Mesodermal cell (in vitro differentiated cells): ENCODE results near the gene PURA.
A peak's percentile ranks its signal among the peaks of the same experiment; 100 is the strongest.

Experiments
- H3K27ac ChIP-seq: 2 replicates; pipeline ENCODE4 v1.7.0; 2013; ENCODE audit warnings: mild to moderate bottlenecking, low read depth, low read length, moderate library complexity; ENCODE audit not compliant: severe bottlenecking
- H3K36me3 ChIP-seq: 2 replicates; pipeline ENCODE4 v1.7.1; 2013; ENCODE audit warnings: mild to moderate bottlenecking, low read length, moderate library complexity; ENCODE audit not compliant: control insufficient read depth, insufficient read depth
- H3K4me1 ChIP-seq: one replicate; pipeline ENCODE4 v1.7.1; 2013; ENCODE audit warnings: mild to moderate bottlenecking, low read length; ENCODE audit not compliant: insufficient read depth, control insufficient read depth, poor library complexity, severe bottlenecking
- H3K4me3 ChIP-seq: 2 replicates; pipeline ENCODE4 v1.7.0; 2013; ENCODE audit warnings: low read length, control low read depth, mild to moderate bottlenecking; ENCODE audit not compliant: insufficient read depth, poor library complexity, severe bottlenecking; ENCODE audit errors: extremely low read depth
- H3K9me3 ChIP-seq: 2 replicates; pipeline ENCODE4 v1.7.1; 2013; ENCODE audit warnings: mild to moderate bottlenecking, low read length, moderate library complexity; ENCODE audit not compliant: control insufficient read depth
- WGBS, 2 experiments: methylation state at CpG; one replicate each; pipeline ENCODE4 v1.1.5; 2013; ENCODE audit warnings: missing lambda C conversion rate in 2 of 2; ENCODE audit not compliant: insufficient coverage in 2 of 2; 5-methylcytosine and 5-hydroxymethylcytosine counted together

Gene PURA

GRCh38 chr5:140140435-140140834 is 26.5 kb downstream of the PURA start:
- H3K27ac ChIP-seq, result no peak overlapping the region
- no peaks in the 10 kb centered on the region for H3K4me1 ChIP-seq
- WGBS, 2 experiments, result 76 to 90% methylated on average over 2 to 3 of the region's 3 CpGs
- H3K9me3 ChIP-seq, result no peaks in the 10 kb centered on the region
- no peak overlapping the region for H3K4me3 ChIP-seq
- H3K36me3 ChIP-seq, result no peaks in the 10 kb centered on the region

- Histone ChIP-seq H3K36me3 (no peaks in the 10 kb centered on the region), H3K4me1 (no peaks in the 10 kb centered on the region), H3K4me3 (no peak overlapping the region), H3K9me3 (no peaks in the 10 kb centered on the region), H3K27ac (no peak overlapping the region)
These were observed 27.3 kb downstream of the PURA start for GRCh38 chr5:140141241-140141640.

- Histone ChIP-seq H3K27ac (no peak overlapping the region), H3K9me3 (no peaks in the 10 kb centered on the region), H3K4me3 (no peak overlapping the region), H3K4me1 (peaks cover 3% of the 10 kb centered on the region), H3K36me3 (no peaks in the 10 kb centered on the region)
- 74 to 85% methylated on average over 3 to 5 of the region's 5 CpGs for WGBS, 2 experiments
These were observed 28.3 kb downstream of the PURA start for GRCh38 chr5:140142246-140142645.

- peaks cover 3% of the 10 kb centered on the region for H3K4me1 ChIP-seq
- WGBS, 2 experiments, result 91 to 96% methylated on average over 6 to 7 of the region's 7 CpGs
These were observed 28.9 kb downstream of the PURA start for GRCh38 chr5:140142856-140143255.

GRCh38 chr5:140143521-140144258 is 29.8 kb downstream of the PURA start:
- Histone ChIP-seq H3K36me3 (no peaks in the 10 kb centered on the region), H3K4me3 (no peak overlapping the region)
- 100% methylated on average over 1 to 2 of the region's 3 CpGs for WGBS, 2 experiments

More at GRCh38 chr5:140142856-140143255, 28.9 kb downstream of the PURA start:
- H3K9me3 ChIP-seq, result no peaks in the 10 kb centered on the region
- H3K27ac ChIP-seq, result no peak overlapping the region
- H3K36me3 ChIP-seq, result no peaks in the 10 kb centered on the region
- no peak overlapping the region for H3K4me3 ChIP-seq

GRCh38 chr5:140145256-140145655 is 31.3 kb downstream of the PURA start:
- Histone ChIP-seq H3K4me3 (no peak overlapping the region), H3K4me1 (peaks cover 3% of the 10 kb centered on the region), H3K27ac (no peak overlapping the region), H3K36me3 (no peaks in the 10 kb centered on the region), H3K9me3 (no peaks in the 10 kb centered on the region)
- 76 to 80% methylated on average over 1 to 3 of the region's 3 CpGs for WGBS, 2 experiments

More at GRCh38 chr5:140143521-140144258, 29.8 kb downstream of the PURA start:
- no peak overlapping the region for H3K27ac ChIP-seq
- no peaks in the 10 kb centered on the region for H3K9me3 ChIP-seq
- H3K4me1 ChIP-seq, result peaks cover 3% of the 10 kb centered on the region

GRCh38 chr5:140145818-140146522 is 32.1 kb downstream of the PURA start:
- Histone ChIP-seq H3K9me3 (no peaks in the 10 kb centered on the region), H3K36me3 (no peaks in the 10 kb centered on the region), H3K27ac (no peak overlapping the region), H3K4me1 (peaks cover 3% of the 10 kb centered on the region), H3K4me3 (peak overlapping the region; percentile 21)
- 2% methylated on average over 42 to 55 of the region's 64 CpGs for WGBS, 2 experiments

- H3K27ac ChIP-seq, result no peak overlapping the region
- H3K4me1 ChIP-seq, result peaks cover 3% of the 10 kb centered on the region
- H3K4me3 ChIP-seq, result peak overlapping the region; percentile 21
- no peaks in the 10 kb centered on the region for H3K36me3 ChIP-seq
- H3K9me3 ChIP-seq, result no peaks in the 10 kb centered on the region
- 12% methylated on average over 14 of the region's 14 CpGs; no CpG with 5 or more reads in 1 of the 2 experiments for WGBS, 2 experiments
These were observed 32.6 kb downstream of the PURA start for GRCh38 chr5:140146523-140146842.

- H3K4me1 ChIP-seq, result peaks cover 3% of the 10 kb centered on the region
- no peak overlapping the region for H3K27ac ChIP-seq
- H3K9me3 ChIP-seq, result no peaks in the 10 kb centered on the region
- 60 to 83% methylated on average over 1 of the region's 1 CpG for WGBS, 2 experiments
- H3K4me3 ChIP-seq, result no peak overlapping the region
- H3K36me3 ChIP-seq, result no peaks in the 10 kb centered on the region
These were observed 33.6 kb downstream of the PURA start for GRCh38 chr5:140147460-140147859.

- H3K27ac ChIP-seq, result no peak overlapping the region
- no peak overlapping the region for H3K4me3 ChIP-seq
- H3K4me1 ChIP-seq, result peaks cover 3% of the 10 kb centered on the region
- 3 to 6% methylated on average over 2 to 3 of the region's 6 CpGs for WGBS, 2 experiments
- H3K36me3 ChIP-seq, result no peaks in the 10 kb centered on the region
- H3K9me3 ChIP-seq, result no peaks in the 10 kb centered on the region
These were observed 34.6 kb downstream of the PURA start for GRCh38 chr5:140148508-140148907.

GRCh38 chr5:140150201-140150600 is 36.3 kb downstream of the PURA start:
- 100% methylated on average over 1 of the region's 2 CpGs; no CpG with 5 or more reads in 1 of the 2 experiments for WGBS, 2 experiments
- no peaks in the 10 kb centered on the region for H3K9me3 ChIP-seq

More at GRCh38 chr5:140150201-140150600, 36.3 kb downstream of the PURA start:
- H3K4me3 ChIP-seq, result no peak overlapping the region
- H3K4me1 ChIP-seq, result peaks cover 3% of the 10 kb centered on the region
- H3K36me3 ChIP-seq, result no peaks in the 10 kb centered on the region
- no peak overlapping the region for H3K27ac ChIP-seq
